Right hindlimb (tissue), 1 donor: Measurements from ENCODE around the gene IGFLR1.
A peak's percentile ranks its signal among the peaks of the same experiment; 100 is the strongest.
"Not testable (repeated sequence)": the region's sequence is repeated elsewhere in the genome, so short reads cannot be mapped to it uniquely, and the experiment has no call there.

ENCODE experiments used
- DNase-seq: peaks from one replicate; pipeline ENCODE4 v3.0.0-alpha.2; 2018

The IGFLR1 gene

GRCh38 chr19:35703343-35703742 is 38.9 kb downstream of the IGFLR1 start:
- DNase-seq: no peak

DNA sequence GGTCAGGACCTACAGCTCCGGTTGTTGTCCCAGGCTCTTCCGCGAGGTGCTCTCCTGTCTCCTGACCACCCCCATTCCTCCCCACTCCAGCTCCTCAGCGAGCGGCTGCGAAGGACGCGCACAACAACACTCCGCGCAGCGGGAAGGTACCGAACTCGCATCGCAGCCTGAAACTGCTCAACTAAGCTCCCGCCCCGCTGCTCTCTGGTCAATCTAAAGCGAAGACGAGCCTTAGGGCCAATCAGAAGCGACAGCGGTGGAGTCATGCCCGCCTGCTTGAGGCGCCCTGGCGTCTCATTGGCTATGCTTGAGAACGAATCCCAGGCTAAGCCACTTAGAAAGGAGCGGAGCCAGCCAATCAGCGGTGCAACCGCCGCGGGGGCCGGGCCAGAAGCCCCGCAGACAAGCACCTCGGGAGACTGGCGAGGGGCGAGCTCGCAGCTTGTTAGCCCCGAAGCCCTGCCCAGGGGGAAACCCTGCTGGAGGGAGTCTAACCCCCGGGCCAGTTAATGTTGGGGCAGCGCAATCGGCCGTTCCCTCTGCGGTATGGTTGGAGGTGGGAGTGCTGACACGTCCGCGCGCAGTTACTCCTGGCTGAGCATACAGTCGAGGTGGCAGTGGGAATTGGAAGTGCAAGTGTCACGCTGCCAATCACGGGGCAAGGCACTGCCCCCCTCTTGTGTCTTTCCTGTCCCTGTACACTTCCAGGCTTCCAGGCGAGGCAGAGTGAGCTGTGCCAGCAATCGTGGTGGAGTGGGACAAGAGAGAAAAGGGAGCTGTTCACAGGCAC is 39.8 kb downstream of the IGFLR1 start:
- DNase-seq: peak; percentile 95

- no peak for DNase-seq
Measured at GRCh38 chr19:35696835-35697234, 45.4 kb downstream of the IGFLR1 start.

DNA sequence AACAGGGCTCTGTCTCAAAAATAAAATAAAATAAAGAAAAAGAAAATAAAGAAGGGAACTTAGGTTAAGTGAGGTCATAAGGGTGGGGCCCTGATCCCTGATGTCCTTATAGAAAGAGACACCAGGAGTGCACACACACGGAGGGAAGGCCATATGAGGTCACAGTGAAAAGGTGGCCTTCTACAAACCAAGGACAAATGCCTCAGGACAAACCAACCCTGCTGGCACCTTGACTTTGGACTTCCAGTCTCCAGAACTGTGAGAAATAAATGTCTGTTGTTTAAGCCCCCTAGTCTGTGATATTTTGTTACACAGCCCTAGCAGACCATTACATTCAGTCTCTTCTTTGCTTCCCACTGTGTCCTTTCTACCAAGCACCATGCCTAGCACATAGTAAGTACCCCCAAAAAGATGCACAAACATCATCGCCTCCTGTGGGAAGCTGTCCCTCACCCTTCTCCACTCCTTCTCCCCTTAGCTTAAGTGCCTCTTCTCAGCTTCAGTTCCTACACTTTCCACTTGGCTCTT is 46.3 kb downstream of the IGFLR1 start:
- no peak for DNase-seq

DNA sequence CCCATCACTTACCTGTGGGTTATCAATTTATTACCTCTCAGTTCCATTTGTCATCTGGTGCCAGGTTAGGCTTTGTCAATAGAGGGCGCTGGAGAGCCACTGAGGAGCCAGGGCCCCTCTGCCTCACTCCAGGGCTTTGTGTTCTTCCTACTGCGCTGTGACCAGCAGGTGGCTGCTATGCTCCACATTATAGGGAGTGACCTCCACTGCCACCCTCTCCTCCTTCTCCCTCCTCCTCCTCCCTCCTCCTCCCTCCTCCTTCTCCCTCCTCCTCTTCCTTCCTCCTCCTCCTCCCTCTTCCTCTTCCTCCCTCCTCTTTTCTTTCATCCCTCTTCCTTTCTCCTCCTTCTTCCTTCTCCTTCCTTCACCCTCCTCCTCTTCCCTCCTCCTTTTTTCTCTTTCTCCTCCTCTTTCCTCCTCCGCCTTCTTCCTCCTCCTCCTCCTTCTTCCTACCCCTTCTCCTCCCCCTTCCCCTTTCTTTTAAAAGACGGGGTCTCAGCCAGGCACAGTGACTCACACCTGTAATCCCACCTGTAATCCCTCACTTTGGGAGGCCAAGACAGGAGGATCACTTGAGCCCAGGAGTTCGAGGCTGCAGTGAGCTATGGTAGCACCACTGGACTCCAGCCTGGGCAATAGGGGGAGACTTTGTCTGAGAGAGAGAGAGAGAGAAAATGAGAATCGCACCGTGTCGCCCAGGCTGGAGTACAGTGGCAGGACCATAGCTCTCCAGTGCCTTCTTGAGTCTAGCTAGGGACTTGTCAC is 48.2 kb downstream of the IGFLR1 start:
- DNase-seq: peak; percentile 88

GRCh38 chr19:35693422-35693821 is 48.8 kb downstream of the IGFLR1 start:
- no peak for DNase-seq

DNA sequence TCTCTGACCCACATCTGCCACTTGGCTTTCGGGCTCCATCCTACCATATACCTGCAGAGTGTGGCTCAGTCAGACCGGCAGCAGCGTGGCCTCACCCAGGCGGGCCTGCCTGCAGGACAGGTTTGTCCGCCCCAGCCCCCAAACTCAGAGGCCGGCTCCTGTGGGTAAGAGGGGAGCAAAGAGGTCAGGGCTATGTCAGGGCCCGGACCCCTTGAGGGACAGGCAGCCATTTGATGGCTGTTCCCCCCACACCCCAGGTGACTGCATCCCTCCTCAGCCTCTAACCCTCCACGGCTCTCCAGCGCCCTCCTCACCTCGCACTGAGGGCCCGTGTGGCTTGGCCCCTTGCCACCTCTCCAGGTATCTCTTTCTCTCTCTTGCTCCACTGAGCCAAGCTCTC is 50.2 kb downstream of the IGFLR1 start:
- DNase-seq: no peak

DNA sequence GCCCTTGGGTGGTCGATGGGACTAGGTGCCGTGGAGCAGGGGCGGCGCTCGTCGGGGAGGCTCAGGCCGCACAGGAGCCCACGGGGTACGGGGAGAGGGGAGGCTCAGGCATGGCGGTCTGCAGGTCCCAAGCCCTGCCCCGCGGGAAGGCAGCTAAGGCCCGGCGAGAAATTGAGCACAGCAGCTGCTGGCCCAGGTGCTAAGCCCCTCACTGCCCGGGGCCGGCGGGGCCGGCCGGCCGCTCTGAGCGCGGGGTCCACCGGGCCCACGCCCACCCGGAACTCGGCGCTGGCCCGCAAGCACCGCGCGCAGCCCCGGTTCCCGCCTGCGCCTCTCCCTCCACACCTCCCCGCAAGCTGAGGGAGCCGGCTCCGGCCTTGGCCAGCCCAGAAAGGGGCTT is 51.1 kb downstream of the IGFLR1 start:
- not testable (repeated sequence) for DNase-seq

DNA sequence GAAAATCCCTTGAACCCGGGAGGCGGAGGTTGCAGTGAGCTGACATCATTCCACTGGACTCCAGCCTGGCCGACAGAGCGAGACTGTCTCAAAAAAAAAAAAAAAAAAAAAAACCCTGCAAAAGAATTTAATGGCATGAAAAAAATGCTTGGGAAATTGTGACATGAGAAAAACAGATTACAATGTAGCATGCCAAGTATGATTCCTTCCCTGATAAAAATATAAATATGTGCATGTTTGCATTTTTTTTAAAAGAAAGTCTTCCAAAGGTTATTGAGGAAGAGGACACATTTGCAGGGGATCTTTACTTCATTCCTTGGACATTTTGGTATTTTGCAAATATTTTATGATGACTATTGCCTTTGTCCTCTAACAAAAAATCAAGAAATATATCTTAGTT is 52.4 kb downstream of the IGFLR1 start:
- no peak for DNase-seq
